HG03457 (cell line): ENCODE measurements around the gene ACIN1.
"Not testable (repeated sequence)": the region's sequence is repeated elsewhere in the genome, so short reads cannot be mapped to it uniquely, and the experiment has no call there.

Experiments
- ATAC-seq: cut with Tn5 transposase; IDR thresholded peaks from one replicate; pipeline ENCODE4 v1.9.1; 2021; ENCODE audit warnings: moderate number of reproducible peaks; ENCODE audit not compliant: unreplicated experiment

The ACIN1 gene

GRCh38 chr14:23123419-23123818 is 28.5 kb upstream of the ACIN1 start:
- no peak for ATAC-seq

DNA sequence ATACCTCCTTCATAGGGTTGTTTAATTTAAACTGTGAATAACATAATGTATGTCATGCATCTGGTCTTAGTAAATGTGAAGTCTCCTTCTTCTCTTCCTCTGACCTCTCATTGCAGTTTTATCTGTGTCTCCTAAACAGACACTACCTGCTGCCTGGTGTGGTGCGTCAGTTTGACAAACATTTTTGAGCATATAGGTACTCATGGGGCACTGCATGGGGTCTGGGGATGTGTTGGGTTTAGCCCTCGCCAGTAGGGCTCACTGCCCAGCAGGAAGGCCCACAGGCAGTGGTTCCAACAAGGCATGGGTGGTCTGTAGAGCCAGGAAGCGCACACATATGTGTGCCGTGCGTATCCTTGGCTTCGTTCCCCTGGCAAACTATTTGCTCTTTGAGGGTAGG is 27.1 kb upstream of the ACIN1 start:
- no peak for ATAC-seq

- ATAC-seq = no peak
Measured at GRCh38 chr14:23121361-23121771, 26.4 kb upstream of the ACIN1 start.

GRCh38 chr14:23120541-23121251 is 25.8 kb upstream of the ACIN1 start:
- peak; percentile 53 for ATAC-seq

- no peak for ATAC-seq
Measured at GRCh38 chr14:23119363-23120327, 24.7 kb upstream of the ACIN1 start.

DNA sequence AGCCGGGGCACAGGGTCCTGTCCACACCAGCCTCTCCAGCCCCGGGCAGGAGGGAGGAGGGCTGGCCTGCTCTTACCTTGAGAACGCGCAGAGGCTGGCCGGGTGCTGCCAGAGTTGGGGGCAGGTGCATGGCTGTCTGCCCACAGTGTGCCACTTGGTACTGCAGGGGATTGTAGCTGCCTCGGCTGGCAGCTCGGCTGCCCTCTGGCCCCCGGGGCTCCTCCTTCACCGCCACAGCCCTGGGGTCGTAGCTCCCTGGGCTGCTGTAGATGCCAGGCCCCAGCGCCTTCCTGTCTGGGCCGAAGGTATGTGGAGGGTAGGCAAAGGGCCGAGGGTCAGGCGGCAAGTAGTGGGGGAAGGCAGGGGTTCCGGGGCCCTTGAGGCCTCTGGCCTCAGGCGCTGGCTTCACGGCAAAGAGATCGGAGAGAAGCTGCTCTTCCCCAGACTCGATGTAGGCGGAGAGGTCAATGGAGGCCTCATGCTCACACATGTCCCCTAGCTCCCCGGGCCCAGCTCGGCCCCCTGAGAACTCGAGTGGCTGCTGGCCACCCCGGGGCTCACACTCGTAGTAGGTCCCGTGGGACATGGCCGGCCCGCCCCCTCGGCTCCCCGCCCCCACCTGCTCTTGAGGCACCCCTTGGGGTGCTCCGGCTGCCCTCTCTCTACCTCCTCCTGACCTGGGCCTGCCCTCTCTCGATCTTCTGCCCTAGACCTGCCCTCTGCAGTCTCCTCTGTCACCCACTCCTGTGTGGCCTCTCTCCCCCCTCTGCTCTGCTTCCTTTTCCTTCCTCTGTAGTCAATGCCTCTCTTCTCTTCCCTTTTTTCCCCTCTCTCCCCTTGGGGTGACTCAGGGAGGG is 23.8 kb upstream of the ACIN1 start, which contains the start of gene CEBPE:
Gene CEBPE (minus strand): TSS at position 750 of the 857 bp plus-strand sequence. CDS start 164 bp downstream, at position 586.
- ATAC-seq = no peak

DNA sequence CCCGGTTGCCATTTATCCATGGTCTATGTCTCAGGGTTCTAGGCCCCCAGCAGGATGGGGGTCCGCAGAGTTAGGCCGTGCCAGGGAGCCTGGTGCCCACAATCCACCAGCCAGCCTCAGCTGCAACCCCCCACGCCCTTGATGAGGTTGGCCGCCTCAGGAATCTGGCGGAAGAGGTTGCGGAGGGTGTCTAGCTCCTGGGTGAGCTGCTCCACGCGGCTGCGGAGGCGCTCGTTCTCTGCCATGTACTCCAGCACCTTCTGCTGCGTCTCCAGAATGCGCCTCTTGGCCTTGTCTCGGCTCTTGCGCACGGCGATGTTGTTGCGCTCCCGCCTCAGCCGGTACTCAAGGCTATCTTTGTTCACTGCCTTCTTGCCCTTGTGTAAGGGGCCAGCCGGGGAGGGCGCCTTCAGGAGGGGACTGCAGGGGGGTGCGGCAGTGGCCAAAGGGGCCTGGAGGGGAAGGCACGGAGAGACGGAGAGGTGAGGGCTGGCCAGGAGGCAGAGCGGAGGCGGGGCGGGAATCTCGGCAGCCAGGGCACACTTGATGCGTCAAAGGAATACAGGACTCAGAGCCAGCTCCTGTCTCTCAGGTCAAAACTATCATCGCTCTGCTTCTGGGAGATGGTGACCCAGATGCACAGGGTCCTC is 22.6 kb upstream of the ACIN1 start:
- ATAC-seq = no peak

GRCh38 chr14:23115918-23116317 is 21.0 kb upstream of the ACIN1 start:
- ATAC-seq = no peak

DNA sequence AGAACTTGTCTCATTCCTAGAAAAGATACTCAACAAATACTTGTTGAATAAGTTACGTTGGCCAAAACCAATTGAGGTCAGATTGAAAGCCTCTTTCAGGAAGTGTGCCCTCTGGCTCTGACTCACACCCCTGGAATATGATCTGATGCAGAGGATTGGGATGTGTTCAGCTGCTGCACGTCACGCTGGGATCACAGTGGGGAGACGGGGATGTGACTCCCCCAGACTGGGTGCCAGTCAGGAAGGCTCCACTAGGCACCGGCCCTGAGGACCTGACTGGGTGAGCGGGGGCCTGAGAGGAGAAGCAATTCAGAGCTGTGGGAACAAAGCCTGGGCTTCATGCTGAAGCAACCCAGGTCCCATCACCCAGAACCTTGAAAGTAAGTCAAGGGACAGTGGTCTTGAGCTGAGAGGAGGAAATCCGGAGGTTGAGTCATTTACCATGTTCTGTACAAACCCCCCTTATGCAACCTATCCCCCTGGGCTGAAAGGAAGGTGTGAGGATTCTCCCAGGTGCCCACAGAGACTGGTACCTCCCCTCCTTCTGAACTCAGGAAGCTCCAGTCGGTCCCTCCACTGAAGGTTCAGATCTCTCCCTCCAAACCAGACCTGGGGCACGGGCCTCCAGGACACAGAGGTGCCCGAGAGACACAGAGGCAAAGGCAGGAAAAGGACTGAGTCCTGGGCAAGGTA is 20.2 kb upstream of the ACIN1 start:
- ATAC-seq = no peak

DNA sequence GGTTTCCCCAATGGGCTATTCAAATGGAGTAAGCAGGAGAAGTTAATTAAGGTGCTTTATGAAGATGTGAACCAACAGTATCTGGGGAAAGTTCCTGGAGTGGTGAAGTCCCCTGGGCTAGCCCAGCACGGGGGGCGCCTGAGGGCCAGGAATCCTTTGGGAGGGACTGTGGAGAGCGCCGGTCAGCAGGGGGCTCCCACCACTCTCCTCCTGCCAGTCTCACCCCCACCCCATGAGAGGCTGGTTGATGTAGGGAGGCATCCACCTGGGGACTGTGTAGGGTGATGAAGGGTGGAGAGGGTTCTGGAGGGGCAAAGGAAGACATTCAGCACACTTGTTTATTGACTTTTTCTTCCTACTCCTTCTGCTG is 19.7 kb upstream of the ACIN1 start:
- ATAC-seq = no peak

GRCh38 chr14:23114120-23114458 is 19.2 kb upstream of the ACIN1 start:
- ATAC-seq = no peak

GRCh38 chr14:23113431-23114119 is 18.6 kb upstream of the ACIN1 start:
- ATAC-seq = no peak

DNA sequence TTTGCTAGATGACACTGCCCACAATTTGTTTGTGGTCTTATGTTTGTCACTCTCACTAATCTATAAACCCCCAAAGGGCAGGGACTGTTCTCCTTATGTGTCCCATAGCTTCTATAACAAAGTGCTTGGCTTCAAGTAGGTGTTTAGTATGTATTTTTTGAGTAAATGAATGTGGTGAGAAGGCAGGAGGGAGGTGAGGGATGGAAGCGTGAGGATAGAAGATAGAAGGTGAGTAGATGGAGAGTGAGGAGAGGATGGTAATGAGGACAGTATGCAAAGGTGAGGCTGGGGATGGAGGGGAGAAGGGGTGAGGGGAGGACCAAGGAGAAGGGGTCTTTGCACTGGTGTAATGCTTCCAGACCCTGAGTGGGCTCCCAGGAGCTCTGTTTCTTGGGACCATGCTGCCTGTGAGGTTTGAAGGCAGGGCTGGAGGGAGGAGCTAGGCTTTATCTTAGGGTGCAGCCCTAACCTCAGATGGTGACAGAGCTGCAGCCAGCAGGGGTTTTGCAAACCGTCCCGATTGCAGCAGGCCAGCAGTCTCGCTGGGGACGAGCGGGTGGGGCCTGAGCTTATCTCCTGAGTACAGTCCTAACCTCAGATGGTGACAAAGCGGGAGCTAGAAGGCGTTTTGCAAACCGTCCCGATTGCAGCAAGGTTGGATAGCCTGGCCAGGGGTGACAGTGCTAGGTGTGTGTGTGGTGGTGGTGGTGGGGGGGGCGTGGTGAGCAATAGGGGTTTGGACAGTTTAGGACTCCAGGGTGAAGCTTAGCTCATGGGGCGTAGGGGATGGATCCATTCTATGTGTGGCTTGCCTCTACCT is 17.6 kb upstream of the ACIN1 start:
- no peak for ATAC-seq

GRCh38 chr14:23110579-23111365 is 15.8 kb upstream of the ACIN1 start:
- no peak for ATAC-seq

GRCh38 chr14:23109769-23110168 is 14.8 kb upstream of the ACIN1 start:
- no peak for ATAC-seq

- ATAC-seq = not testable (repeated sequence)
Measured at GRCh38 chr14:23108169-23108568, 13.2 kb upstream of the ACIN1 start.

- ATAC-seq = not testable (repeated sequence)
Measured at GRCh38 chr14:23107620-23108019, 12.7 kb upstream of the ACIN1 start.

DNA sequence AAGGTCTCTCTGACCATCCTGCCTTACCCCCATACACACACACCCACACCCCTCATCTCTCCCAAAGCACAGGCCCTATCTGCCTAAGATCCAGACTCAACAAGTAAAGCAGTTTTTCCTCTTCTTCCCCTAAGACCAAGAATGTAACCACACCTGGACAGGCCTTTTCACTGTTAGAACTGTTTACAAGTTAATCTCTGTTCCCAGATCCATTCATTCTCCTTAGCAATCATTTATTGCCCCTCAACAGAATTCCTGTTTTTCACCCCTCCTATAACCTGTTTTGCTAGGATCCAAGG is 11.8 kb upstream of the ACIN1 start:
- ATAC-seq = no peak
